RWPE2 (cell line): ENCODE measurements around the gene PLEKHG7.

Experiments
- ATAC-seq: fragments of 200-7000 bp; cut with Tn5 transposase; 3 replicates; pipeline ENCODE4 v1.9.1; 2021; ENCODE audit warnings: low read depth
- DNase-seq: peaks from one replicate; pipeline ENCODE4 v3.0.0-alpha.2; 2020; ENCODE audit warnings: low spot score
- H3K27ac ChIP-seq: fragments of 450-650 bp; 2 replicates; pipeline ENCODE4 v1.5.1; 2017; ENCODE audit warnings: mild to moderate bottlenecking; ENCODE audit not compliant: poor library complexity, severe bottlenecking
- H3K27me3 ChIP-seq: fragments of 250-450 bp; sonication (Bioruptor Pico); 2 replicates; pipeline ENCODE4 v1.5.1; 2021; ENCODE audit warnings: mild to moderate bottlenecking, moderate library complexity; ENCODE audit not compliant: insufficient read depth, poor library complexity, severe bottlenecking
- H3K36me3 ChIP-seq: fragments of 250-450 bp; sonication (Bioruptor Pico); 2 replicates; pipeline ENCODE4 v1.5.1; 2020; ENCODE audit warnings: low read depth, mild to moderate bottlenecking, moderate library complexity
- H3K4me1 ChIP-seq: fragments of 250-450 bp; sonication (Bioruptor Pico); 2 replicates; pipeline ENCODE4 v1.5.1; 2021; ENCODE audit warnings: mild to moderate bottlenecking, moderate library complexity; ENCODE audit not compliant: insufficient read depth, poor library complexity, severe bottlenecking
- H3K4me3 ChIP-seq: fragments of 250-450 bp; sonication (Bioruptor Pico); 2 replicates; pipeline ENCODE4 v1.5.1; 2021; ENCODE audit warnings: mild to moderate bottlenecking, moderate library complexity; ENCODE audit not compliant: severe bottlenecking
- H3K9me3 ChIP-seq: fragments of 250-450 bp; sonication (Bioruptor Pico); 2 replicates; pipeline ENCODE4 v1.5.1; 2021; ENCODE audit warnings: mild to moderate bottlenecking, moderate library complexity; ENCODE audit not compliant: severe bottlenecking
- TF ChIP-seq, protein P1 (sequence below): fragments of 450-650 bp; IDR thresholded peaks from one replicate; pipeline ENCODE4 v1.5.1; 2017; ENCODE audit warnings: mild to moderate bottlenecking, moderate library complexity; ENCODE audit not compliant: poor library complexity, severe bottlenecking

PLEKHG7 gene

DNA sequence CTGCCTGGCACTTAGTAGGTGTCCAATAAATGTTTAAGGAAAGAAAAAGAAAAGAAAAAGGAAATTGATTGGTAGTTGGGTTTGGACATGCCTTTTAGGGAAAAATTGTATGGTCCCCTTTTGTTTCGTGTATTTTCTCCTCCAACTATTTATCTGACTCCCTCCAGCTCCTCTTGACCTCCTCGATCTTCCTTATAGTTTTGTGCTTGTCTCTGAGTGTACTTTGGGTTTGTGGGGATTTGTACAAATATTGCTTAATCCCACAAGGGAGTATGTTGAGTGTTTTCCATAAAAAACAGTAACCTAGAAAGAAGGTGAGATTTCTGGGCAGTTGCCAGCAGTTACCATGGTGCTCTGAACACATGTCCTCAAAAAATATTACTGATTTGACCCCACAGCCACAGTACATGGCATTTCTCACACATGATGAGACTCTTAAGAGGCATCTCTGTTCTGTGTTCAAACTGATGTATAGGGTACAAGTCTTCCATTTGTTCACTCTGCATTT is 15.7 kb downstream of the PLEKHG7 start:
- Histone ChIP-seq H3K4me3 (no peak overlapping the region), H3K4me1 (no peaks in the 10 kb centered on the region), H3K27me3 (no peaks in the 10 kb centered on the region), H3K27ac (no peak overlapping the region), H3K9me3 (no peaks in the 10 kb centered on the region), H3K36me3 (no peaks in the 10 kb centered on the region)
- ATAC-seq (no peak), DNase-seq (no peak)
- TF ChIP-seq, protein P1, sequence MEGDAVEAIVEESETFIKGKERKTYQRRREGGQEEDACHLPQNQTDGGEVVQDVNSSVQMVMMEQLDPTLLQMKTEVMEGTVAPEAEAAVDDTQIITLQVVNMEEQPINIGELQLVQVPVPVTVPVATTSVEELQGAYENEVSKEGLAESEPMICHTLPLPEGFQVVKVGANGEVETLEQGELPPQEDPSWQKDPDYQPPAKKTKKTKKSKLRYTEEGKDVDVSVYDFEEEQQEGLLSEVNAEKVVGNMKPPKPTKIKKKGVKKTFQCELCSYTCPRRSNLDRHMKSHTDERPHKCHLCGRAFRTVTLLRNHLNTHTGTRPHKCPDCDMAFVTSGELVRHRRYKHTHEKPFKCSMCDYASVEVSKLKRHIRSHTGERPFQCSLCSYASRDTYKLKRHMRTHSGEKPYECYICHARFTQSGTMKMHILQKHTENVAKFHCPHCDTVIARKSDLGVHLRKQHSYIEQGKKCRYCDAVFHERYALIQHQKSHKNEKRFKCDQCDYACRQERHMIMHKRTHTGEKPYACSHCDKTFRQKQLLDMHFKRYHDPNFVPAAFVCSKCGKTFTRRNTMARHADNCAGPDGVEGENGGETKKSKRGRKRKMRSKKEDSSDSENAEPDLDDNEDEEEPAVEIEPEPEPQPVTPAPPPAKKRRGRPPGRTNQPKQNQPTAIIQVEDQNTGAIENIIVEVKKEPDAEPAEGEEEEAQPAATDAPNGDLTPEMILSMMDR, result no peak

DNA sequence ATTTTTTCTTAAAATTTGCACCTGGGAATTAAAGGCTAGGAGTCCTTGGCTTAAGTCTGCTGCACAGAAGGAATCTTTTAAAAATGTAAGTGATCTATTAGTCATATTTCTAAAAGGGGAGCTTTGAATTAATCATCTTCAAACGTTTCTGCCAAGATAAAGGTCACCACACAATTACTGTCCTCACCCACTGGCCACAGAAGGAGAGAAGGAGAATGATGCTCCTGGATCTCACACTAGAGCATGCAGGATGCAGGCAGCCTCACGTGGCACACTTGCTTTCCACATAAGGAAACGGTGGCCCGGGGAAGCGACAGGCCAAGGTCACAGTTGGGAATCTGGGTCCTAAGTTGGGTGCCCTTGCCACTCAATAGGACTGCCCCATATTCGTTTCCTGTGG is 16.9 kb downstream of the PLEKHG7 start:
- no peak for DNase-seq
- no peak overlapping the region for H3K27ac ChIP-seq
- no peaks in the 10 kb centered on the region for H3K36me3 ChIP-seq
- ATAC-seq, result no peak
- no peaks in the 10 kb centered on the region for H3K27me3 ChIP-seq
- H3K9me3 ChIP-seq, result no peaks in the 10 kb centered on the region
- H3K4me3 ChIP-seq, result no peak overlapping the region
- no peaks in the 10 kb centered on the region for H3K4me1 ChIP-seq
- TF ChIP-seq, protein P1, result no peak

DNA sequence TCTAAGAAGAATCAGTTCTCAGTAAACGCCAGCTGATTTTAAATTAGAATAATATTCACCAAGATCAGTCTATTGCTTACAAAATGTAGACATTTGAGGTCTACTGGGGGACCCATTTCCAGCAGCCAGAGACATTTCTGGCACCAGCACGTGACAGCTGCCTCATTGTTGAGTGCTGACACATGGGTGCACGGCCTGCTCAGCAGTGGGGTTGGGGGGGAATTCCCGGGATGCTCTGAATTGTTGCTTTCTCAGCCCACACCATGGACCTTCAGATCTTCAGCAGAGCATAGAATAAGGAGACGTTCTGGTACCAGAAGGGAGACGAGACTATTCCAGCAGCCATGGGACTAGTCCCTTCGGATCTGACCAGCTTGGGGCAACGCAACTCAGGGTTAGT is 18.3 kb downstream of the PLEKHG7 start:
- no peaks in the 10 kb centered on the region for H3K27me3 ChIP-seq
- H3K4me1 ChIP-seq, result no peaks in the 10 kb centered on the region
- TF ChIP-seq, protein P1, result no peak
- H3K4me3 ChIP-seq, result no peak overlapping the region
- no peak overlapping the region for H3K27ac ChIP-seq
- DNase-seq (no peak), ATAC-seq (no peak)
- no peaks in the 10 kb centered on the region for H3K9me3 ChIP-seq
- H3K36me3 ChIP-seq, result no peaks in the 10 kb centered on the region

DNA sequence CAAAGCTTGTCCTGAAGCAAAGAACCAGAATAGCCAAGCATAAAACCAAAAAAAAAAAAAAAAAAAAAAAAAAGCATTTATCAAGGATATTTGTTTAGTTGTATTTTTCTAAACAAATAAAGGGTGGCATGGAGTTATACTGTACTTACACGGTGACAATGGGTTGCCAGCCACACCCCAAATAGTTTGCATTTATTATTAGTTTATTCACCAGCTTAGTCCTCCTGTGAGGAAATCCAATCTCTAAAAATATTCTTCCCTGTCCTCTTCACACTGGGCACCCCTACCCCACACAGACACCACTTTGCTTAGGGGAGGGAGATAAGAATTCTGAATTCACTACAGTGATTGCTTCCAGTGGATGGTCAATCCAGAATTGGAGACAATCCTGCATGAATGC is 18.9 kb downstream of the PLEKHG7 start:
- no peaks in the 10 kb centered on the region for H3K9me3 ChIP-seq
- no peaks in the 10 kb centered on the region for H3K4me1 ChIP-seq
- no peak overlapping the region for H3K4me3 ChIP-seq
- DNase-seq, result no peak
- 0 out of 3 replicates have a peak, but pooled peaks have one; percentile 19 for ATAC-seq
- TF ChIP-seq, protein P1, result no peak
- no peaks in the 10 kb centered on the region for H3K27me3 ChIP-seq
- H3K27ac ChIP-seq, result no peak overlapping the region
- no peaks in the 10 kb centered on the region for H3K36me3 ChIP-seq

DNA sequence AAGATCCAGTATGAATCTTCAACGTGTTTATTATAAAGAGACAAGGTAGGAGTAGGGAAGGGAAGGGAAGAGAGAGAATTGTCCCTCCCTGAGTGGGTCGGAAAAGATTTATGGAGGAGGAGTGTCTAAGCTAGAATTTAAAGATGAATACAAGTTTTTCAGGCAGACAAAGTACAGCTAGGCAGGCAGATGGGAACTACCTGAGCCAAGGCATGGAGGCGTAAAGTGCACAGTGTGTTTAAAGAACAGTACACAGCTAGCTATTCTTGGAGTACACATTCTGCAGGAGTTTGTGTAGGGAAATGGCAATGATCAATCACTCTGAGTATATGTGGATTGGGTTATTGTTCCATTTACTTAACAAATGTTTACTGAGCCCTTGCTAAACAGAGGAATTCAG is 20.1 kb downstream of the PLEKHG7 start:
- ATAC-seq, result no peak
- Histone ChIP-seq H3K36me3 (no peaks in the 10 kb centered on the region), H3K4me1 (no peaks in the 10 kb centered on the region), H3K27ac (no peak overlapping the region), H3K9me3 (no peaks in the 10 kb centered on the region), H3K27me3 (no peaks in the 10 kb centered on the region), H3K4me3 (no peak overlapping the region)
- DNase-seq, result no peak
- TF ChIP-seq, protein P1, result no peak
